Cerebellar nuclear complex (tissue), 1 donor: ENCODE measurements around the gene TSHZ2.

Experiments used
- DNase-seq, 2 experiments: peaks; one replicate each; lab custom pipeline; 2025; lab: John Stamatoyannopoulos, UW

The TSHZ2 gene

DNA sequence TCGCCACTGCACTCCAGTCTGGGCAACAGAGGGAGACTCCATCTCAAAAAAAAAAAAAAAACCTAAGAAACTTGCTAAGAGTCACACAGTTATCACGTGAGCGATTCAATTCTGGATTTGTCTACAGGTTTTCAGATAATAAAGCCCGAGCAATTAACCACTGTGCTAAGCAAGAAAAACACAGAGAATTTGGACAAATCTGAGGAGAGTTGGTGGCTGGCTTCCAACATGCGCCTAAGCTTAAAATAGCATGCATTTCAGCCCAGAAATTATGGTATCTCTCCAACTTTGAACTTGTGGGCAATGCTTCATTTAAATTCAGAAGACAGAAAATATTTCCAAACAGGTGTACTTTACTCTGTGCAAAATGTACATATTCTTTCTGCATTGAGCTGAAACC lies 232.9 kb downstream of the TSHZ2 start:
- DNase-seq: no peak

GRCh38 chr20:53208110-53208832 lies 236.1 kb downstream of the TSHZ2 start:
- no peak for DNase-seq

- no peak for DNase-seq
Measured at GRCh38 chr20:53210041-53210440, 237.9 kb downstream of the TSHZ2 start.

DNA sequence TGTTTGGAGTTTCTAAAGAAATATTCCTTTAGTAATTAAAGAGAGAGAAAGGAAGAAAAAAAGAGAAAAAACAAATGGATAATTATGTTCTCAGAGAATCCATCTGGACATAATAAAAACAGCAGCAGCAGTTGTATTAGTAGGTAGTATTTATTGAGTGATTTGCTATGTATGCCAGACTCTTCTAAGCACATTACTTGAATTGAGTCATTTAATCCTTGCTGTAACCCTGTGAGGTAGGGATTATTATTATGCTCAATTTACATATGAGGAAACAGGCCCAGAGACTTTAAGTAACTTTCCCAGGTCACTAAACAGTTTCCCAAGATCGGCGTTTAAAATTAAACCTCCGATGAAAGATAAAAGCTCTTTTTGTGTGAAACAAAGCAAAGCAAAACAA lies 238.8 kb downstream of the TSHZ2 start:
- no peak for DNase-seq

- DNase-seq: no peak
Measured at GRCh38 chr20:53212018-53212417, 239.9 kb downstream of the TSHZ2 start.

- no peak for DNase-seq
Measured at GRCh38 chr20:53214392-53214791, 242.2 kb downstream of the TSHZ2 start.

- no peak for DNase-seq
Measured at GRCh38 chr20:53215166-53215565, 243.0 kb downstream of the TSHZ2 start.

- no peak for DNase-seq
Measured at GRCh38 chr20:53216478-53216855, 244.3 kb downstream of the TSHZ2 start.

DNA sequence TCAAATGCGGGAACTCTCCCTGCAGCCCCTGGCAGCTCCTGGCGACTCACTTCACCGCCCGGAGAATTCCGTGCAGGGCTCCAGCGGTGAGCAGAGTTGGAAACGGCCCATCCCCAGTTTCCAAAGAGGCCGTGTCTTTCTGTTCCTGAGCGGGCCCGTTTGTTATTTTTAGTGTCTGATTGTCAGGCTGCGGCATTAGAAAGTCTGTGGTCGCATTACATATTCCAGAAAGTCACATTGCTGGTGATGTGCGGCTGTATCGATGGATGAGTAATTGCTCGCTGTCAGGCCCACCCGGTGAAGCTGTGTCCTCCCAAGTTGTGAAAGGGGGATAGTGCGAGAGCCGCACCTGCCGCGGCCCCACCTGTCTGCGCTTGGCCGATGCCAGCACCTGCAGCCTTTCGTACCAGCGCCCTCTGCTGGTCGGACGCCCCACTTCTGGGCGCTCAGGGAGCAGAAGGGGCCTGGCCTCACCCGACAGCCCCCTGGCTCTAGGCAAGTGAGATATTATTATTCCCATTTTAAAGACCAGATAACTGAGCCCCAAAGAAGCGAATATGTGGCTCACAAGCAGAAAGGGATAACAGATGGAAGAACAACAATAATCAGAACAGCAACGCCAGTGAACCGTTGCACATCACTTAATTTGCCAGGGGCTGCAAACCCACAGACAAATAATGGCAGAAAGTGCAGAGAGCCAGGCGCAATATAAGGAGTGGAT lies 244.9 kb downstream of the TSHZ2 start:
- DNase-seq: no peak

DNA sequence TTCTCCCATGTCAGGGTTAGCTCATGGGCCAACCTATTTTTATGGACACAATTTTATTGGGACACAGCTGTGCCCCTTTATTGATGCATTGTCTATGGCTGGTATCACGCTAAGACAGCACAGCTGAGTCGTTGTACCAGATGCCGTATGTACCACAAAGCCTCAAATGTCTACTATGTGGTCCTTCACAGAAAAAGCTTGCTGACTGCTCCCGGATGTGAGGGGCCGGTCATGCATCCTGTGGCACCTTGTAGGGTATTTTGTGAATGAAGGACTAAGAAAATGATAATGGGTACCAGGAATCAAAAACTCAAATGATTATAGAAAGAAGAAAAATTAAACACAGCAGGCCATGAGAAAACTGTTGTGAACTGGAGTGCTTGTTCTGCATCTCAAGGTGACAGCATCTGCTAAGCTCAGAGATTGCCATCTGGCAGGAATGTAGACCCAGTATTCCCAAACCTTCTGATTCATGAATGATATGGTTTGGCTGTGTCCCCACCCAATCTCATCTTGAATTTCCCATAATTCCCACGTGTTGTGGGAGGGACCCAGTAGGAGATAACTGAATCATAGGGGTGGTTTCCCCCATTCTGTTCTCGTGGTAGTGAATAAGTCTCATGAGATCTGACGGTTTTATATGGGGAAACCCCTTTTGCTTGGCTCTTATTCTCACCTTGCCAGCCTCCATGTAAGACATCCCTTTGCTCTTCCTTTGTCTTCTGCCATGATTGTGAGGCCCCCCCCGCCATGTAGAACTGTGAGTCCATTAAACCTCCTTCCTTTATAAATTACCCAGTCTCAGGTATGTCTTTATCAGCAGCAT lies 248.5 kb downstream of the TSHZ2 start:
- DNase-seq: no peak

GRCh38 chr20:53221731-53222130 lies 249.6 kb downstream of the TSHZ2 start:
- DNase-seq: no peak

GRCh38 chr20:53222416-53222815 lies 250.3 kb downstream of the TSHZ2 start:
- no peak for DNase-seq

GRCh38 chr20:53222932-53223331 lies 250.8 kb downstream of the TSHZ2 start:
- DNase-seq: no peak

DNA sequence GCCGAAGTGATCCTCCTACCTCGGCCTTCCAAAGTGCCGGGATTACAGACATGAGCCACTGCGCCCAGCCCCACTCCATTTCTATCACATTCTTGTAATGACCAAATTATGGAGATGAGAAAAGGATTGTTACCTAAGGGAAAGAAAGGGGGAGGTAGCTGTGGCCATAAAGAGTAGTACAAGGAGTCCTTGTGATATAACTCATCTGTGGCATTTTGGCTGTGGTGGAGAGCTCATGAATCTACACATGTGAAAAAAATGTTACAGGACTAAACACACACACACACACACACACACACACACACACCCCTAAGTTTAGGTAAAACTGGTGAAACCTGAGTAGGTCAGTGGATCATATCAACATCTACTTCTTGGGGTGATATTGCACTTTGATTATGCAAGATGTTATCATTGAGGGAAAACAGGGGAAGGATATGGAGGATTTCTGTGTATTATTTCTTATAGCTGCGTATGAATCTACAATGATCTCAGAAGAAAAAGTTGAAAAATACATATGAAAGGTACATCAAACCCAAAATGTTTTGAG lies 251.5 kb downstream of the TSHZ2 start:
- DNase-seq: no peak

- DNase-seq: no peak
Measured at GRCh38 chr20:53224851-53225250, 252.7 kb downstream of the TSHZ2 start.

DNA sequence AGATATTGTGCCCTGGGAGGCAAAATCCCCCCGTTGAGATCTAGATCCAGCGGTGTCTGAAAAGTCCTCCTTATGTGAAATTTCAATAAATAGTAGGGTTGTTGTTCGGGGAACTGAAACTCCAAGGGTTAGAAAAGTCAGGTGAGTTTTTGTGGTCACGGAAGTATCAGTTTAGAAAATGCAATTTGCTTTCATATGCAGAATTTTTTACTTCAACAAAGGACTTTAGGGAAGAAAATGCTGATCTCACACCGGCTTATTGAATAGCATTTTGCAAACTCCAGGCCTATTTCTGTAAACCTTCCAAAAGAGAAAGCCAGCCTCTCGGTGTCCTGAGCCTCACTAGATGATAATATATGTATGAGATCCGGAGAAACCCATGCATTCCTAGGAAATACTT lies 254.7 kb downstream of the TSHZ2 start:
- DNase-seq: no peak

GRCh38 chr20:53227523-53227922 lies 255.4 kb downstream of the TSHZ2 start:
- no peak for DNase-seq

GRCh38 chr20:53231061-53231460 lies 258.9 kb downstream of the TSHZ2 start:
- DNase-seq: no peak

GRCh38 chr20:53237461-53237860 lies 265.3 kb downstream of the TSHZ2 start:
- no peak for DNase-seq

DNA sequence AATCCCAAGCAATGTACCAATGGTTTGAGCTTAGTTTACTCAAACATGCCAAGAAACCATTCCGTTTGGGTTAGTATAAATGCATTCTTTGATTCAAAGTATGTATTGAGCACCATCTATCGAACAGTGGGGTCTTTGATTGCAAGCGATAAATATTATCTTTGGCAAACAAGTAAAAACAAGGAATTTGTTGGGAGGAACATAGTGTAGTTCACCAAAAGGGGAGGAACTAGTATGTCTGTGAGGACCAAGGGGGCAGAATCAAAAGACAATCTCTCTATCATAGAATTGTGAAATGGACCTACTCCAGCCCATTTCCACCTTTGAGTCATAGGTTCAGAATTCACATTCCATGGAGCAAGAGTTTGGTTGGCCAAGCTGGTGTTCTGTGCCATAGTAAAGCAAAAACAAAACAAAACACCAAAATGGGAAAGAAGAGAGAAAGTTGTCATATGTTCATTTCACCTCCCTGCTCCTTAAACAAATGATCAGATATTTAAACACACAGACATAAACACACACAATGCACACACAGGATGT lies 266.0 kb downstream of the TSHZ2 start:
- DNase-seq: no peak

GRCh38 chr20:53243152-53243551 lies 271.0 kb downstream of the TSHZ2 start:
- no peak for DNase-seq

- DNase-seq: no peak
Measured at GRCh38 chr20:53244711-53245110, 272.6 kb downstream of the TSHZ2 start.
